ENCODE measurements around the gene EXOC3L1.

The EXOC3L1 gene

GRCh38 chr16:67211674-67212073 lies 21.7 kb upstream of the EXOC3L1 start:
- no peak overlapping the region for H3K23ac ChIP-seq (ENCODE audit: low read length)
- no peak overlapping the region for H2BK120ac ChIP-seq (ENCODE audit: low read depth, low read length)
- H3K79me2 ChIP-seq (ENCODE audit: control insufficient read depth, insufficient read depth, low read length) = no peaks in the 10 kb centered on the region
- H3K27ac ChIP-seq (ENCODE audit: low read depth, low read length) = no peak overlapping the region
- no peaks in the 10 kb centered on the region for H3K79me1 ChIP-seq (ENCODE audit: low read length)
- H2BK15ac ChIP-seq (replicated peaks; ENCODE audit: low read depth) = no peak overlapping the region
- no CpG with 5 or more reads among the region's 7 CpGs for WGBS (ENCODE audit: extremely low coverage, insufficient coverage, low lambda C conversion rate)
- no peak overlapping the region for H2AK5ac ChIP-seq (ENCODE audit: low read length)
- DNase-seq = no peak
- no peak overlapping the region for H3K4me3 ChIP-seq (ENCODE audit: low read length)
- H3K4ac ChIP-seq (ENCODE audit: low read depth, low read length) = no peak overlapping the region
- H4K8ac ChIP-seq (ENCODE audit: low read depth, low read length) = no peak overlapping the region
- H2BK5ac ChIP-seq (ENCODE audit: low read length) = no peak overlapping the region
- no peaks in the 10 kb centered on the region for H3K27me3 ChIP-seq (ENCODE audit: insufficient read depth, low read length, poor library complexity)
- H3K56ac ChIP-seq (ENCODE audit: low read length) = no peak overlapping the region
- no peak overlapping the region for H3K4me2 ChIP-seq (ENCODE audit: low read length)
- no peaks in the 10 kb centered on the region for H3K4me1 ChIP-seq (ENCODE audit: control insufficient read depth, low read depth, low read length)
- no peak overlapping the region for H4K5ac ChIP-seq (ENCODE audit: low read length)
- no peaks in the 10 kb centered on the region for H3K36me3 ChIP-seq (ENCODE audit: control insufficient read depth, insufficient read depth, low read length)
- H3K9ac ChIP-seq (ENCODE audit: low read length) = no peak overlapping the region
- no peak overlapping the region for H3K18ac ChIP-seq (ENCODE audit: low read length)

GRCh38 chr16:67210069-67210937 lies 20.4 kb upstream of the EXOC3L1 start:
- H3K56ac ChIP-seq (ENCODE audit: low read length) = no peak overlapping the region
- H2BK120ac ChIP-seq (ENCODE audit: low read depth, low read length) = no peak overlapping the region
- H3K79me2 ChIP-seq (ENCODE audit: control insufficient read depth, insufficient read depth, low read length) = no peaks in the 10 kb centered on the region
- H4K5ac ChIP-seq (ENCODE audit: low read length) = no peak overlapping the region
- H3K79me1 ChIP-seq (ENCODE audit: low read length) = no peaks in the 10 kb centered on the region
- H2AK5ac ChIP-seq (ENCODE audit: low read length) = no peak overlapping the region
- H3K4me2 ChIP-seq (ENCODE audit: low read length) = no peak overlapping the region
- H3K23ac ChIP-seq (ENCODE audit: low read length) = no peak overlapping the region
- H4K8ac ChIP-seq (ENCODE audit: low read depth, low read length) = no peak overlapping the region
- no peak overlapping the region for H2BK15ac ChIP-seq (replicated peaks; ENCODE audit: low read depth)
- H2BK5ac ChIP-seq (ENCODE audit: low read length) = no peak overlapping the region
- no peak overlapping the region for H3K9ac ChIP-seq (ENCODE audit: low read length)
- H3K18ac ChIP-seq (ENCODE audit: low read length) = no peak overlapping the region
- no peaks in the 10 kb centered on the region for H3K36me3 ChIP-seq (ENCODE audit: control insufficient read depth, insufficient read depth, low read length)
- WGBS (ENCODE audit: extremely low coverage, insufficient coverage, low lambda C conversion rate) = no CpG with 5 or more reads among the region's 25 CpGs
- no peak overlapping the region for H3K4ac ChIP-seq (ENCODE audit: low read depth, low read length)
- no peaks in the 10 kb centered on the region for H3K27me3 ChIP-seq (ENCODE audit: insufficient read depth, low read length, poor library complexity)
- no peaks in the 10 kb centered on the region for H3K4me1 ChIP-seq (ENCODE audit: control insufficient read depth, low read depth, low read length)
- H3K4me3 ChIP-seq (ENCODE audit: low read length) = no peak overlapping the region
- no peak for DNase-seq
- no peak overlapping the region for H3K27ac ChIP-seq (ENCODE audit: low read depth, low read length)

- no peak overlapping the region for H2BK120ac ChIP-seq (ENCODE audit: low read depth, low read length)
- no peak overlapping the region for H3K9ac ChIP-seq (ENCODE audit: low read length)
- no peak overlapping the region for H3K56ac ChIP-seq (ENCODE audit: low read length)
- H3K18ac ChIP-seq (ENCODE audit: low read length) = no peak overlapping the region
- DNase-seq = no peak
- H4K5ac ChIP-seq (ENCODE audit: low read length) = no peak overlapping the region
- no peak overlapping the region for H2AK5ac ChIP-seq (ENCODE audit: low read length)
- H3K27ac ChIP-seq (ENCODE audit: low read depth, low read length) = no peak overlapping the region
- H3K79me1 ChIP-seq (ENCODE audit: low read length) = no peaks in the 10 kb centered on the region
- no peaks in the 10 kb centered on the region for H3K79me2 ChIP-seq (ENCODE audit: control insufficient read depth, insufficient read depth, low read length)
- H2BK15ac ChIP-seq (replicated peaks; ENCODE audit: low read depth) = no peak overlapping the region
- no peak overlapping the region for H4K8ac ChIP-seq (ENCODE audit: low read depth, low read length)
- no peaks in the 10 kb centered on the region for H3K27me3 ChIP-seq (ENCODE audit: insufficient read depth, low read length, poor library complexity)
- H3K4me2 ChIP-seq (ENCODE audit: low read length) = no peak overlapping the region
- H3K4me3 ChIP-seq (ENCODE audit: low read length) = no peak overlapping the region
- WGBS (ENCODE audit: extremely low coverage, insufficient coverage, low lambda C conversion rate) = no CpG with 5 or more reads among the region's 8 CpGs
- H3K4me1 ChIP-seq (ENCODE audit: control insufficient read depth, low read depth, low read length) = no peaks in the 10 kb centered on the region
- H3K36me3 ChIP-seq (ENCODE audit: control insufficient read depth, insufficient read depth, low read length) = no peaks in the 10 kb centered on the region
- H2BK5ac ChIP-seq (ENCODE audit: low read length) = no peak overlapping the region
- H3K23ac ChIP-seq (ENCODE audit: low read length) = no peak overlapping the region
- H3K4ac ChIP-seq (ENCODE audit: low read depth, low read length) = no peak overlapping the region
Observed at GRCh38 chr16:67209565-67209964, 19.6 kb upstream of the EXOC3L1 start.

- Histone ChIP-seq H3K18ac (ENCODE audit: low read length) (no peak overlapping the region), H2BK5ac (ENCODE audit: low read length) (no peak overlapping the region), H3K4me1 (ENCODE audit: control insufficient read depth, low read depth, low read length) (no peaks in the 10 kb centered on the region), H3K4me3 (ENCODE audit: low read length) (no peak overlapping the region), H3K27me3 (ENCODE audit: insufficient read depth, low read length, poor library complexity) (no peaks in the 10 kb centered on the region), H3K23ac (ENCODE audit: low read length) (no peak overlapping the region), H3K4ac (ENCODE audit: low read depth, low read length) (no peak overlapping the region), H3K79me1 (ENCODE audit: low read length) (no peaks in the 10 kb centered on the region), H2BK15ac (replicated peaks; ENCODE audit: low read depth) (no peak overlapping the region), H3K4me2 (ENCODE audit: low read length) (no peak overlapping the region), H3K9ac (ENCODE audit: low read length) (no peak overlapping the region), H3K36me3 (ENCODE audit: control insufficient read depth, insufficient read depth, low read length) (no peaks in the 10 kb centered on the region), H3K27ac (ENCODE audit: low read depth, low read length) (no peak overlapping the region), H3K56ac (ENCODE audit: low read length) (no peak overlapping the region), H3K79me2 (ENCODE audit: control insufficient read depth, insufficient read depth, low read length) (no peaks in the 10 kb centered on the region), H4K8ac (ENCODE audit: low read depth, low read length) (no peak overlapping the region), H2AK5ac (ENCODE audit: low read length) (no peak overlapping the region), H2BK120ac (ENCODE audit: low read depth, low read length) (no peak overlapping the region), H4K5ac (ENCODE audit: low read length) (no peak overlapping the region)
- no CpG with 5 or more reads among the region's 11 CpGs for WGBS (ENCODE audit: extremely low coverage, insufficient coverage, low lambda C conversion rate)
- no peak for DNase-seq
Observed at GRCh38 chr16:67208154-67208896, 18.4 kb upstream of the EXOC3L1 start.

- Histone ChIP-seq H3K27ac (ENCODE audit: low read depth, low read length) (no peak overlapping the region), H3K56ac (ENCODE audit: low read length) (no peak overlapping the region), H3K9ac (ENCODE audit: low read length) (no peak overlapping the region), H2BK5ac (ENCODE audit: low read length) (no peak overlapping the region), H3K23ac (ENCODE audit: low read length) (no peak overlapping the region), H3K27me3 (ENCODE audit: insufficient read depth, low read length, poor library complexity) (no peaks in the 10 kb centered on the region), H3K18ac (ENCODE audit: low read length) (no peak overlapping the region), H3K4me1 (ENCODE audit: control insufficient read depth, low read depth, low read length) (no peaks in the 10 kb centered on the region), H2BK15ac (replicated peaks; ENCODE audit: low read depth) (no peak overlapping the region), H2AK5ac (ENCODE audit: low read length) (no peak overlapping the region), H3K4ac (ENCODE audit: low read depth, low read length) (no peak overlapping the region), H4K8ac (ENCODE audit: low read depth, low read length) (no peak overlapping the region), H3K4me2 (ENCODE audit: low read length) (no peak overlapping the region), H4K5ac (ENCODE audit: low read length) (no peak overlapping the region), H3K79me2 (ENCODE audit: control insufficient read depth, insufficient read depth, low read length) (no peaks in the 10 kb centered on the region), H3K79me1 (ENCODE audit: low read length) (no peaks in the 10 kb centered on the region), H3K36me3 (ENCODE audit: control insufficient read depth, insufficient read depth, low read length) (no peaks in the 10 kb centered on the region), H3K4me3 (ENCODE audit: low read length) (no peak overlapping the region), H2BK120ac (ENCODE audit: low read depth, low read length) (no peak overlapping the region)
- WGBS (ENCODE audit: extremely low coverage, insufficient coverage, low lambda C conversion rate) = no CpG with 5 or more reads among the region's 21 CpGs
- DNase-seq = no peak
Observed at GRCh38 chr16:67207249-67208091, 17.5 kb upstream of the EXOC3L1 start.

Measured in mesendoderm (in vitro differentiated cells).